ENCODE results near the gene SFXN4. TPM values are rescaled to one million over a fixed set of nuclear protein-coding genes. Genes with fewer than 3 reads are reported as not detected.
A peak's percentile ranks its signal among the peaks of the same experiment; 100 is the strongest.

SFXN4 gene
- total RNA-seq, 1 donor from 2014 or later, result 14.6 TPM

GRCh38 chr10:119198438-119198837 is 32.9 kb upstream of the SFXN4 start:
- Histone ChIP-seq H3K27ac (no peak overlapping the region), H3K27me3 (ENCODE audit: low read depth) (no peaks in the 10 kb centered on the region), H3K9me3 (no peaks in the 10 kb centered on the region), H3K4me1 (peaks cover 6% of the 10 kb centered on the region), H3K36me3 (no peaks in the 10 kb centered on the region), H3K4me3 (no peak overlapping the region)
- ATAC-seq, result peak in 1 of 2 donors; percentile 35
- intact Hi-C loops (cut with DNase I), result no loop called here
- TF ChIP-seq CTCF (IDR thresholded peaks at IDR 0.05), result peak; percentile 35
- DNase-seq, result no peak

DNA sequence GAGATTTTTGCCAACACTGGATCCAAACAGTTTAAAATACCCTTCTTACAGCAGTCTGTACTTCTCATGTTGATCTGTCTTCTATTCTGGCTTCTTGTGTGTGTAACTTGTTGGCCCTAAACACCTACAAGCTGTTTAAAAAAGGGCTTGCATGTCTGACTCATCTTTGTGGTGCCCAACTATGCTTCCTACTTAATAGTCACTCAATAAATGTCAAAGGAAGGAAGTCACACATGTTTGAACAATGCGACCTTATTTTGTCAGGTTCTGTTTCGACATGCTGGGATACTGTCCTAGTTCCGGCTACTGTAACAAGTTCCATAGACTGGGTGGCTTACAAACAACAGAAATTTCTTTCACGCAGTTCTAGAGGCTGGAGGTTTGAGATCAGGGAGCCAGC is 32.4 kb upstream of the SFXN4 start:
- intact Hi-C loops (cut with DNase I), result no loop called here
- H3K36me3 ChIP-seq, result no peaks in the 10 kb centered on the region
- H3K4me3 ChIP-seq, result no peak overlapping the region
- ATAC-seq (no peak), DNase-seq (no peak)
- H3K27me3 ChIP-seq (ENCODE audit: low read depth), result no peaks in the 10 kb centered on the region
- TF ChIP-seq CTCF (IDR thresholded peaks at IDR 0.05), result no peak
- no peak overlapping the region for H3K27ac ChIP-seq
- H3K4me1 ChIP-seq, result peaks cover 6% of the 10 kb centered on the region
- no peaks in the 10 kb centered on the region for H3K9me3 ChIP-seq

DNA sequence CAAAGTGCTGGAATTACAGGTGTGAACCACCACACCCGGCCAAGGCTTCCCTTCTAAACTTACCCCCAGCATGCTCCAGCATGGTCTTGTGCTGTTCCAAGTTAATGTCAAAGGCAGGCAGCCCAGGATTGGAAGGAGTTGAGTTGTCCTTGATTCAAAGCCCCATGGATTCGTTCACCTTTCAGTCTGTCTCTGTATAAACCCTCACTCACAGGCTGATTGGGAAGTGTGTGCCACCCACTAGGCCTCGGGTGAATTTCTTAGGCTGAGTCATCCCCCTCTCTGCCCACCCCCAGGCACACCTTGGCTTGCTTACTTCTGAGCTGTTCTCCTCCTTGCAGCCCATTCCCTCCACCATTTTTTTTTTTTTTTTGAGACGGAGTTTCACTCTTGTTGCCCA is 26.4 kb upstream of the SFXN4 start:
- Histone ChIP-seq H3K4me1 (no peaks in the 10 kb centered on the region), H3K27ac (no peak overlapping the region), H3K27me3 (ENCODE audit: low read depth) (no peaks in the 10 kb centered on the region), H3K36me3 (no peaks in the 10 kb centered on the region), H3K9me3 (no peaks in the 10 kb centered on the region), H3K4me3 (no peak overlapping the region)
- ATAC-seq, result no peak
- no peak for TF ChIP-seq CTCF (IDR thresholded peaks at IDR 0.05)
- intact Hi-C loops (cut with DNase I), result no loop called here
- DNase-seq, result no peak

DNA sequence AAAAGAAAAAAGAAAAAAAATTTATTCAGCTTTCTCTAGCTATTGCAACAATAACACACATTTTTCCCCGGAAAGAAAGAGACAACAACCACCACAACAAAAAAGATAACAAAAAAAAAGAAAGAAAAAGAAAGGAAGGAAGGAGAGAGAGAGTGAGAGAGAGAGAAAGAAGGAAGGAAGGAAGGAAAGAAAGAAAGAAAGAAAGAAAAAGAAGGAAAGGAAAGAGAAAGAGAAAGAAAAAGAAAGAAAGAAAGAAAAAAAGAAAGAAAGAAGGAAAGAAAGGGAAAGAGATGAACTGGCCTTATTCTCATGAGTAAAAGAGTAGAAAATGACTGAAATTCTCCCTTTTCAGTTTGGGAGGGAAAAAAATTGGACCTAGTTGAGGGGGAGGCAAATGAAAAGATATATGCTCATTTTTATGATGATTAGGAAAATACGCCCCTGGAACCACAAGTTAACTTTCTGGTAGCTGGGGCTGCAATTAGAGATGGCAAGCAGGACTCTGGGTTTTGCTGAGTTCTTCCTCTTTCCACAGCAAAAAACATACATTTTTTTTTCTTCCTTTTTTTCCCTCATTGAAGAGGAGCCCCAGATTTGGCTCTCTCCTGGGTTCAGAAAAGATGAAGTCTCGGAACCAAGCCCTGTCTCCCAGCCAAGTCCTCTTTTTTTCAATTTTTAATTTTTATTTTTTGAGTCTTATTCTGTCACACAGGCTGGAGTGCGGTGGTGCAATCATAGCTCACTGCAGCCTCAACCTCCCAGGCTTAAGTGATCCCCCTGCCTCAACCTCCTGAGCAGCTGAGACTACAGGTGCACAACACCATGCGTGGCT is 25.7 kb upstream of the SFXN4 start:
- H3K4me1 ChIP-seq, result no peaks in the 10 kb centered on the region
- H3K27ac ChIP-seq, result no peak overlapping the region
- intact Hi-C loops (cut with DNase I), result no loop called here
- DNase-seq (no peak), ATAC-seq (no peak)
- no peaks in the 10 kb centered on the region for H3K27me3 ChIP-seq (ENCODE audit: low read depth)
- H3K36me3 ChIP-seq, result no peaks in the 10 kb centered on the region
- no peaks in the 10 kb centered on the region for H3K9me3 ChIP-seq
- no peak overlapping the region for H3K4me3 ChIP-seq
- TF ChIP-seq CTCF (IDR thresholded peaks at IDR 0.05), result no peak

- no peaks in the 10 kb centered on the region for H3K9me3 ChIP-seq
- no peak for TF ChIP-seq CTCF (IDR thresholded peaks at IDR 0.05)
- H3K4me1 ChIP-seq, result no peaks in the 10 kb centered on the region
- H3K27ac ChIP-seq, result no peak overlapping the region
- ATAC-seq (peak in 1 of 2 donors; percentile 19), DNase-seq (no peak)
- H3K36me3 ChIP-seq, result no peaks in the 10 kb centered on the region
- H3K4me3 ChIP-seq, result no peak overlapping the region
- intact Hi-C loops (cut with DNase I), result no loop called here
- H3K27me3 ChIP-seq (ENCODE audit: low read depth), result no peaks in the 10 kb centered on the region
Measured at GRCh38 chr10:119190353-119190752, 24.8 kb upstream of the SFXN4 start.

All from lower lobe of right lung (tissue), 2 donors.